SK-N-MC (cell line): ENCODE results near the gene PTGES2.

Experiments
- EZH2 ChIP-seq: fragments of 200-600 bp; sonication (generic); IDR thresholded peaks from one replicate; pipeline ENCODE4 v1.6.1; 2017; ENCODE audit warnings: antibody characterized with exemption
- POLR2AphosphoS5 ChIP-seq: IDR thresholded peaks from 2 replicates; pipeline ENCODE4 v1.6.1; 2012; ENCODE audit warnings: mild to moderate bottlenecking, low read depth, low read length, borderline replicate concordance

GRCh38 chr9:128152133-128153059 is 24.9 kb upstream of the PTGES2 start:
- TF ChIP-seq POLR2AphosphoS5 (no peak), EZH2 (no peak)
